ES-I3 (cell line): ENCODE data around the gene TOR4A.

Experiments used
- H3K36me3 ChIP-seq: 2 replicates; pipeline ENCODE4 v1.6.1; 2013; ENCODE audit warnings: mild to moderate bottlenecking, low read length, control low read depth, moderate library complexity; ENCODE audit not compliant: insufficient read depth
- H3K4me1 ChIP-seq: 2 replicates; pipeline ENCODE4 v1.6.1; 2013; ENCODE audit warnings: mild to moderate bottlenecking, control low read depth, low read length; ENCODE audit not compliant: insufficient read depth
- H3K9ac ChIP-seq: 2 replicates; pipeline ENCODE4 v1.6.1; 2013; ENCODE audit warnings: low read depth, mild to moderate bottlenecking, low read length, moderate library complexity
- H3K9me3 ChIP-seq: 2 replicates; pipeline ENCODE4 v1.6.1; 2013; ENCODE audit warnings: mild to moderate bottlenecking, low read length, moderate library complexity; ENCODE audit not compliant: control insufficient read depth, insufficient read depth

TOR4A gene

GRCh38 chr9:137305798-137306065, 28.2 kb downstream of the TOR4A start:
- Histone ChIP-seq H3K9ac (no peak overlapping the region), H3K4me1 (peaks cover 9% of the 10 kb centered on the region; the same call in 1 of the 2 replicates)

GRCh38 chr9:137306066-137306849, 28.7 kb downstream of the TOR4A start:
- H3K9ac ChIP-seq, result no peak overlapping the region

More at GRCh38 chr9:137305798-137306065, 28.2 kb downstream of the TOR4A start:
- H3K36me3 ChIP-seq, result no peaks in the 10 kb centered on the region
- H3K9me3 ChIP-seq, result no peaks in the 10 kb centered on the region

GRCh38 chr9:137306850-137307254, 29.3 kb downstream of the TOR4A start:
- no peaks in the 10 kb centered on the region for H3K36me3 ChIP-seq
- H3K9me3 ChIP-seq, result no peaks in the 10 kb centered on the region
- peaks cover 19% of the 10 kb centered on the region; the same call in 1 of the 2 replicates for H3K4me1 ChIP-seq
- no peak overlapping the region for H3K9ac ChIP-seq

More at GRCh38 chr9:137306066-137306849, 28.7 kb downstream of the TOR4A start:
- H3K36me3 ChIP-seq, result no peaks in the 10 kb centered on the region
- H3K9me3 ChIP-seq, result no peaks in the 10 kb centered on the region
- H3K4me1 ChIP-seq, result peaks cover 14% of the 10 kb centered on the region; the same call in 1 of the 2 replicates

GRCh38 chr9:137307255-137308056, 29.9 kb downstream of the TOR4A start:
- no peaks in the 10 kb centered on the region for H3K36me3 ChIP-seq
- H3K4me1 ChIP-seq, result peaks cover 20% of the 10 kb centered on the region; the same call in 1 of the 2 replicates
- no peak overlapping the region for H3K9ac ChIP-seq
- no peaks in the 10 kb centered on the region for H3K9me3 ChIP-seq

GRCh38 chr9:137308057-137308619, 30.6 kb downstream of the TOR4A start:
- no peaks in the 10 kb centered on the region for H3K9me3 ChIP-seq
- peaks cover 20% of the 10 kb centered on the region; the same call in 1 of the 2 replicates for H3K4me1 ChIP-seq
- no peaks in the 10 kb centered on the region for H3K36me3 ChIP-seq
- no peak overlapping the region for H3K9ac ChIP-seq

- H3K9me3 ChIP-seq, result no peaks in the 10 kb centered on the region
- no peak overlapping the region for H3K9ac ChIP-seq
- H3K36me3 ChIP-seq, result no peaks in the 10 kb centered on the region
- peaks cover 20% of the 10 kb centered on the region; the same call in 1 of the 2 replicates for H3K4me1 ChIP-seq
Measured at GRCh38 chr9:137309368-137310188, 32.1 kb downstream of the TOR4A start.

- Histone ChIP-seq H3K4me1 (peaks cover 21% of the 10 kb centered on the region; the same call in 1 of the 2 replicates), H3K36me3 (no peaks in the 10 kb centered on the region), H3K9me3 (no peaks in the 10 kb centered on the region), H3K9ac (no peak overlapping the region)
Measured at GRCh38 chr9:137310189-137311052, 32.9 kb downstream of the TOR4A start.

GRCh38 chr9:137311171-137311985, 33.9 kb downstream of the TOR4A start:
- H3K4me1 ChIP-seq, result peaks cover 16% of the 10 kb centered on the region; the same call in 1 of the 2 replicates
- H3K36me3 ChIP-seq, result no peaks in the 10 kb centered on the region
- H3K9ac ChIP-seq, result no peak overlapping the region
- no peaks in the 10 kb centered on the region for H3K9me3 ChIP-seq

GRCh38 chr9:137311986-137312851, 34.7 kb downstream of the TOR4A start:
- H3K9me3 ChIP-seq, result no peaks in the 10 kb centered on the region
- H3K36me3 ChIP-seq, result no peaks in the 10 kb centered on the region
- no peak overlapping the region for H3K9ac ChIP-seq
- H3K4me1 ChIP-seq, result peaks cover 19% of the 10 kb centered on the region; the same call in 1 of the 2 replicates

- no peaks in the 10 kb centered on the region for H3K36me3 ChIP-seq
- H3K9ac ChIP-seq, result no peak overlapping the region
- H3K9me3 ChIP-seq, result no peaks in the 10 kb centered on the region
- peaks cover 19% of the 10 kb centered on the region; the same call in 1 of the 2 replicates for H3K4me1 ChIP-seq
Measured at GRCh38 chr9:137312852-137313325, 35.4 kb downstream of the TOR4A start.

GRCh38 chr9:137313326-137313936, 35.9 kb downstream of the TOR4A start:
- H3K9ac ChIP-seq, result no peak overlapping the region
- no peaks in the 10 kb centered on the region for H3K9me3 ChIP-seq
- H3K4me1 ChIP-seq, result peaks cover 19% of the 10 kb centered on the region; the same call in 1 of the 2 replicates
- no peaks in the 10 kb centered on the region for H3K36me3 ChIP-seq
